Nephron progenitor cell (in vitro differentiated cells): ENCODE measurements around the gene PCDH9.
A peak's percentile ranks its signal among the peaks of the same experiment; 100 is the strongest.

Source experiments
- DNase-seq: peaks from one replicate; pipeline ENCODE4 v3.0.0; 2021
- H3K27ac Mint-ChIP-seq: 2 replicates; pipeline ENCODE4 v1.8.0; 2021; ENCODE audit warnings: mild to moderate bottlenecking, moderate library complexity, mixed read lengths
- H3K27me3 Mint-ChIP-seq: 2 replicates; pipeline ENCODE4 v1.8.0; 2021; ENCODE audit warnings: mild to moderate bottlenecking, low read depth, mixed read lengths; ENCODE audit not compliant: poor library complexity
- H3K36me3 Mint-ChIP-seq: 2 replicates; pipeline ENCODE4 v1.8.0; 2021; ENCODE audit warnings: low read depth, mixed read lengths
- H3K4me1 Mint-ChIP-seq: 2 replicates; pipeline ENCODE4 v1.8.0; 2021; ENCODE audit warnings: mixed read lengths
- H3K4me3 Mint-ChIP-seq: 2 replicates; pipeline ENCODE4 v1.8.0; 2021; ENCODE audit warnings: mild to moderate bottlenecking, moderate library complexity, mixed read lengths
- H3K9me3 Mint-ChIP-seq: 2 replicates; pipeline ENCODE4 v1.8.0; 2021; ENCODE audit warnings: mild to moderate bottlenecking, moderate library complexity, mixed read lengths
- CTCF ChIP-seq: fragments of 200-600 bp; sonication (generic); IDR thresholded peaks from 2 replicates; pipeline ENCODE4 v1.5.0; 2021; ENCODE audit warnings: antibody characterized with exemption

Gene PCDH9

GRCh38 chr13:67077132-67077531, 153.0 kb downstream of the PCDH9 start:
- H3K27ac Mint-ChIP-seq: no peak overlapping the region
- no peaks in the 10 kb centered on the region for H3K9me3 Mint-ChIP-seq
- no peaks in the 10 kb centered on the region for H3K36me3 Mint-ChIP-seq
- TF ChIP-seq CTCF: no peak
- no peak for DNase-seq
- H3K4me3 Mint-ChIP-seq: no peak overlapping the region
- no peaks in the 10 kb centered on the region for H3K27me3 Mint-ChIP-seq
- peaks cover 21% of the 10 kb centered on the region for H3K4me1 Mint-ChIP-seq

GRCh38 chr13:67076378-67076777, 153.8 kb downstream of the PCDH9 start:
- Mint-ChIP-seq H3K27me3 (no peaks in the 10 kb centered on the region), H3K27ac (peak overlapping the region; percentile 56), H3K36me3 (no peaks in the 10 kb centered on the region), H3K9me3 (no peaks in the 10 kb centered on the region), H3K4me3 (no peak overlapping the region), H3K4me1 (peaks cover 25% of the 10 kb centered on the region)
- no peak for DNase-seq
- no peak for TF ChIP-seq CTCF

DNA sequence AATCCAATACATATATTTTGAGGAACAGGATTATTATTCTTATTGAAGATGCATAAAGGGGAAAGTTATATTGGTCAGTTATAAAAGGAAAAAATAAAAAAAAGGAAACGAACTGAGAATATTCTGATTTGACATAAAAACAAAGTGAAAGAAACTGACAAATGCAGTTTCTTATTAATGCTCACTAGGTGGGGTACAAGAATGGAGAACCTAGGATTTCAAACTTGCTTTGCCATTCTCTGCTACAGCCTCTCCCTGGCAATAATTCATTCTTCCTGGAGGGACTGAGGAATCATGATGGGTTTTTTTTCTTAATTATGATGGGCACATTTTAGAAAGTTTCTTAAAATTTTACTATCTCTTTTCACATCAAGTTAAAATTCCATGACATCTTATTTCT, 154.9 kb downstream of the PCDH9 start:
- Mint-ChIP-seq H3K4me1 (peaks cover 35% of the 10 kb centered on the region), H3K27me3 (no peaks in the 10 kb centered on the region), H3K4me3 (no peak overlapping the region), H3K36me3 (no peaks in the 10 kb centered on the region), H3K9me3 (no peaks in the 10 kb centered on the region), H3K27ac (no peak overlapping the region)
- no peak for TF ChIP-seq CTCF
- DNase-seq: no peak

GRCh38 chr13:67071918-67072598, 158.1 kb downstream of the PCDH9 start:
- Mint-ChIP-seq H3K9me3 (no peaks in the 10 kb centered on the region), H3K4me1 (peaks cover 41% of the 10 kb centered on the region), H3K36me3 (no peaks in the 10 kb centered on the region), H3K27me3 (no peaks in the 10 kb centered on the region), H3K27ac (peak overlapping the region; percentile 92), H3K4me3 (no peak overlapping the region)
- no peak for DNase-seq
- no peak for TF ChIP-seq CTCF

- H3K27me3 Mint-ChIP-seq: no peaks in the 10 kb centered on the region
- no peak overlapping the region for H3K4me3 Mint-ChIP-seq
- H3K9me3 Mint-ChIP-seq: no peaks in the 10 kb centered on the region
- no peak overlapping the region for H3K27ac Mint-ChIP-seq
- TF ChIP-seq CTCF: no peak
- H3K36me3 Mint-ChIP-seq: no peaks in the 10 kb centered on the region
- peaks cover 31% of the 10 kb centered on the region for H3K4me1 Mint-ChIP-seq
- DNase-seq: no peak
These were observed 159.8 kb downstream of the PCDH9 start for GRCh38 chr13:67070306-67070705.

DNA sequence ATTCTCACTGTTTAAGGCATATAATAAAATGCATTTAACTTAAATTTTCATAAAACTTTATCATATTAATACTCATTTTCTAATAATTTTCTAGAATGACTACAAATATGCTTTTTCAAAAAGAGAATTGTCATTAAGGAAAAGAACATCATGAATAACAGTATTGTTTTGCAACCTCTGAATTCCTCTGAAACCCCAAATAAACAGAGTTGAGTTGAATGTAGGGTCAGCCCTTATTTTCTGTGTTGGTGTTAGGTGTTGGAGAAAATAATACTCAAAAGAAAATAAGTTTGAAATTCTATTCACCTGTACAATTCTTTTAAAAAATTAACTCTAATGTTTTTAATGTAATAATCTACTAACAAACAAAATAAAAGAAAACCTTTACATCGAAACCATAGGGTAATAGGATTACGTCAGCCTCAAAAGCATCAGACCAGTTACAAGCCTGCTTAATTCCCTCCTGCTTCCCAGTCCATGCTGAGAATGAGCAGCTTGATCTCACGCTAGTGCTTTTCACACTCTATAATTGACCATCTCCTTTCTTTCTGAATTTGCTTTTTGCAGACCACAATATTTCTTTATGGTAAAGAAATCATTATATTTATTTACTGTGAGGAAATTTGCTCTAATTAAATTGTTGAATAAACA, 160.9 kb downstream of the PCDH9 start:
- Mint-ChIP-seq H3K36me3 (no peaks in the 10 kb centered on the region), H3K4me3 (no peak overlapping the region), H3K9me3 (no peaks in the 10 kb centered on the region), H3K27me3 (no peaks in the 10 kb centered on the region), H3K4me1 (peaks cover 31% of the 10 kb centered on the region), H3K27ac (no peak overlapping the region)
- DNase-seq: no peak
- no peak for TF ChIP-seq CTCF
